HepG2 (cell line): ENCODE measurements around the gene ATOH7. TPM values are rescaled to one million over a fixed set of nuclear protein-coding genes. Genes with fewer than 3 reads are reported as not detected.

ENCODE experiments used
- ATAC-seq: fragments of 200-7000 bp; cut with Tn5 transposase; 3 replicates; pipeline ENCODE4 v1.9.1; 2020; ENCODE audit warnings: mild to moderate bottlenecking, moderate library complexity
- BruUV-seq: library from RNA; stranded (reverse); fragments of 400-500 nt; replicated peaks from 2 replicates; lab custom pipeline; 2021; lab: Mats Ljungman, UMichigan
- CTCF ChIA-PET: fragments of 300-600 bp; formaldehyde crosslinking; extraction: SDS; loops from one replicate; lab custom pipeline; 2021; ENCODE audit warnings: low total read pairs, inconsistent platforms, low intra/inter-chr PET ratio; lab: Yijun Ruan, JAX
- POLR2A ChIA-PET: fragments of 350-600 bp; sonication (Branson Sonifier 250); formaldehyde crosslinking; loops from one replicate; lab custom pipeline; 2020; ENCODE audit warnings: antibody characterized with exemption, inconsistent platforms; lab: Yijun Ruan, JAX
- DNase-seq: peaks from one replicate; pipeline ENCODE4 v3.0.0-alpha.2; 2015; ENCODE audit warnings: low spot score
- FAIRE-seq: peaks from 3 replicates; lab custom pipeline; 2011; peaks lifted over from hg19 to GRCh38; lab: Jason Lieb, UNC
- H2AFZ ChIP-seq: one replicate; pipeline ENCODE4 v1.6.1; 2011; ENCODE audit warnings: low read length, inconsistent platforms
- H3K27ac ChIP-seq: fragments of 300-600 bp; 3 replicates; pipeline ENCODE4 v1.8.0; 2011; ENCODE audit warnings: mixed run types, mild to moderate bottlenecking, mixed read lengths, low read length, inconsistent platforms; ENCODE audit not compliant: insufficient read depth; ENCODE audit errors: extremely low read length
- H3K27me3 ChIP-seq, 2 experiments: fragments of 200-600 bp in 1 of 2; 2 replicates in 1 of 2; 3 replicates in 1 of 2; pipeline versions ENCODE4 v1.6.0 to v1.8.0; 2011; ENCODE audit warnings: low read length in 2 of 2, mild to moderate bottlenecking in 2 of 2, moderate library complexity in 2 of 2, inconsistent platforms in 1 of 2; ENCODE audit not compliant: insufficient read depth in 2 of 2, control insufficient read depth in 1 of 2
- H3K36me3 ChIP-seq, 2 experiments: fragments of 200-600 bp in 1 of 2; replicated peaks in 1 of 2; 2 replicates in 1 of 2; 3 replicates in 1 of 2; pipeline versions ENCODE4 v1.5.1 to v1.8.0; 2011; ENCODE audit warnings: low read length in 2 of 2, inconsistent platforms in 1 of 2; ENCODE audit not compliant: insufficient read depth in 2 of 2, control insufficient read depth in 1 of 2
- H3K4me1 ChIP-seq: 2 replicates; pipeline ENCODE4 v1.5.1; 2012; ENCODE audit warnings: low read length, inconsistent platforms; ENCODE audit not compliant: insufficient read depth
- H3K4me2 ChIP-seq: 2 replicates; pipeline ENCODE4 v1.6.0; 2011; ENCODE audit warnings: low read depth, low read length, inconsistent platforms
- H3K4me3 ChIP-seq, 3 experiments: fragments of 200-600 bp in 1 of 3; sonication (generic), shearing (Covaris generic) in 1 of 3; replicated peaks in 1 of 3; 2 replicates each; pipeline ENCODE4 v1.5.1; 2011 to 2016; ENCODE audit warnings: low read length in 3 of 3, inconsistent platforms in 2 of 3, low read depth in 2 of 3, mild to moderate bottlenecking in 2 of 3, control low read depth in 1 of 3, mixed read lengths in 1 of 3; ENCODE audit not compliant: insufficient read depth in 1 of 3
- H3K79me2 ChIP-seq: one replicate; pipeline ENCODE4 v1.6.1; 2011; ENCODE audit warnings: low read length, inconsistent platforms; ENCODE audit not compliant: insufficient read depth
- H3K9ac ChIP-seq: 2 replicates; pipeline ENCODE4 v1.6.0; 2011; ENCODE audit warnings: mild to moderate bottlenecking, low read depth, low read length, inconsistent platforms; ENCODE audit not compliant: insufficient read depth
- H3K9me3 ChIP-seq: 2 replicates; pipeline ENCODE4 v1.5.1; 2012; ENCODE audit warnings: mild to moderate bottlenecking, low read length
- H4K20me1 ChIP-seq: 2 replicates; pipeline ENCODE4 v1.6.0; 2011; ENCODE audit warnings: inconsistent platforms, mild to moderate bottlenecking, low read length, moderate library complexity; ENCODE audit not compliant: insufficient read depth
- ATAD3A ChIP-seq: sonication (generic); formaldehyde crosslinking; IDR thresholded peaks from 2 replicates; pipeline ENCODE4 v1.4.0; 2020; ENCODE audit warnings: missing genetic modification reagents
- CCDC6 ChIP-seq: sonication (generic); formaldehyde crosslinking; IDR thresholded peaks from 2 replicates; pipeline ENCODE4 v1.8.1; 2022; ENCODE audit warnings: mild to moderate bottlenecking, missing genetic modification reagents, moderate library complexity
- TRIM24 ChIP-seq: sonication (generic); formaldehyde crosslinking; IDR thresholded peaks from 2 replicates; pipeline ENCODE4 v1.8.0; 2022; ENCODE audit warnings: mild to moderate bottlenecking, missing genetic modification reagents
- ZNF124 ChIP-seq: sonication (generic); formaldehyde crosslinking; IDR thresholded peaks from 2 replicates; pipeline ENCODE4 v1.4.0; 2020; ENCODE audit warnings: missing genetic modification reagents
- ZNF251 ChIP-seq: sonication (generic); formaldehyde crosslinking; IDR thresholded peaks from 2 replicates; pipeline ENCODE4 v1.9.0; 2021; ENCODE audit warnings: mild to moderate bottlenecking, missing genetic modification reagents
- ZNF383 ChIP-seq: sonication (generic); formaldehyde crosslinking; IDR thresholded peaks from 2 replicates; pipeline ENCODE4 v1.4.0; 2020; ENCODE audit warnings: missing genetic modification reagents, mild to moderate bottlenecking, borderline replicate concordance
- ZNF703 ChIP-seq: sonication (generic); formaldehyde crosslinking; IDR thresholded peaks from 2 replicates; pipeline ENCODE4 v1.5.1; 2020; ENCODE audit warnings: missing genetic modification reagents, mild to moderate bottlenecking, moderate library complexity, borderline replicate concordance
- WGBS: methylation state at CpG from one replicate; pipeline ENCODE4 v1.1.6; 2017; ENCODE audit warnings: low lambda C conversion rate; 5-methylcytosine and 5-hydroxymethylcytosine counted together
- in situ Hi-C: cut with HindIII; loops from 2 replicates; pipeline ENCODE4 v1.10.0; 2017; ENCODE audit warnings: low pct_unique_long_range_greater_than_20kb; ENCODE audit not compliant: extremely low pct_ligation_motif_present
- intact Hi-C: fragments of 100-400 bp; cut with micrococcal nuclease; formaldehyde crosslinking; loops from one replicate; pipeline ENCODE4 v1.10.0; 2022; ENCODE audit not compliant: unreplicated experiment
- polyA plus RNA-seq, 8 experiments: library from polyadenylated mRNA; depleted of rRNA in 3 of 8; stranded (reverse) in 7 of 8; unstranded in 1 of 8; fragments of >200 nt; fragmentation: Illumina TruSeq in 4 of 8; extraction: Trizol in 4 of 8; gene quantifications; 2 replicates each; pipeline versions ENCODE4 v1.2.1 to v1.2.3, GENCODE V29; 2011 to 2016; ENCODE audit warnings: low read depth in 4 of 8, missing spikeins in 1 of 8, mixed read lengths in 1 of 8; ENCODE audit not compliant: insufficient read depth in 1 of 8
- total RNA-seq, 5 experiments: library from RNA; depleted of rRNA; stranded (reverse); fragments of >200 nt; fragmentation: Illumina TruSeq; extraction: Trizol; gene quantifications; 2 replicates each; pipeline ENCODE4 v1.2.3, GENCODE V29; 2016; ENCODE audit warnings: low read depth in 1 of 5
- TF ChIP-seq, protein P1 (sequence below): IDR thresholded peaks from 2 replicates; pipeline ENCODE4 v1.6.1; 2018; ENCODE audit warnings: missing genetic modification reagents
- TF ChIP-seq, protein P2 (sequence below): sonication (generic); formaldehyde crosslinking; IDR thresholded peaks from 2 replicates; pipeline ENCODE4 v1.8.1; 2023; ENCODE audit warnings: mild to moderate bottlenecking, missing genetic modification reagents
- TF ChIP-seq, protein P3 (sequence below): sonication (generic); formaldehyde crosslinking; IDR thresholded peaks from 2 replicates; pipeline ENCODE4 v1.5.0; 2020; ENCODE audit warnings: mild to moderate bottlenecking, missing genetic modification reagents, moderate library complexity
- TF ChIP-seq, protein P4 (sequence below): sonication (generic); formaldehyde crosslinking; IDR thresholded peaks from 2 replicates; pipeline ENCODE4 v1.5.0; 2020; ENCODE audit warnings: missing genetic modification reagents, mild to moderate bottlenecking, borderline replicate concordance
- TF ChIP-seq, protein P5 (sequence below): sonication (generic); formaldehyde crosslinking; IDR thresholded peaks from 2 replicates; pipeline ENCODE4 v1.4.0; 2020; ENCODE audit warnings: missing genetic modification reagents
- TF ChIP-seq, protein P6 (sequence below): sonication (generic); formaldehyde crosslinking; IDR thresholded peaks from 2 replicates; pipeline ENCODE4 v1.5.1; 2020; ENCODE audit warnings: mild to moderate bottlenecking, missing genetic modification reagents, borderline replicate concordance

The ATOH7 gene
- total and polyA plus RNA-seq, 2 of the 13 experiments (the other 11 are each of a cell fraction or from before 2014, with no cell fraction given) = 0.07 to 0.11 TPM

DNA sequence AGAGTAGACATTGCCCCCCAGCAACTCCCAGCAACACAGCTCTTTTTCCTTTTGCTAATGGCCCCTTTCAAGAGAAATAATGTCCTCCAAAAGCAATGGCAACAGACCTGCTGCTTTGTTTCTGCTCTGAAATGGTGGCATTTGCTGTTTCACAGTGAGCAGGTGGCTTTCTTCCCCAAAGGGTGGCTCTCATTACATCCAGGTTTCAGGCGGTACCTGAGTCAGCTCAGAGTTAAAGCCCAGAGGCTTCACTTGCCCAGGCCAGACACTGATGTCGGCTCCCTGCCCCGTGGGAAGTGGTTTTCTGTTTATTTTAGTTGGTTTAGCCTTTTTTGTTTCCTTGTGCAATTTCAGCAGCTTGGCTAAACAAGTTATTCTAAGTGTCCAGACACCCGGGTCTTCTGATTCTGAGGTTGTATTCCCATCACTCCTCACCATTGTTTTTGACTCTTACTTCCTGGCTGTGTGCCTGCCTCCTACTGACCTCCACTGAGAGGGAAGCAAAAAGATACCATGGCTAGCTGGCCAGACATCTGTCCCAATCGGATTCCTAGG lies 7.8 kb upstream of the ATOH7 start:
- no peak overlapping the region for H2AFZ ChIP-seq
- H4K20me1 ChIP-seq = no peaks in the 10 kb centered on the region
- H3K27ac ChIP-seq = no peak overlapping the region
- FAIRE-seq (no peak), ATAC-seq (no peak), DNase-seq (no peak)
- 32% methylated on average over 5 of the region's 5 CpGs for WGBS
- no peak overlapping the region for H3K4me3 ChIP-seq
- BruUV-seq = no TSS peak
- no peaks in the 10 kb centered on the region for H3K79me2 ChIP-seq
- no peaks in the 10 kb centered on the region for H3K4me1 ChIP-seq
- no peaks in the 10 kb centered on the region for H3K36me3 ChIP-seq
- intact Hi-C loops (no loop called here), in situ Hi-C loops (no loop called here)
- TF ChIP-seq, protein P1, sequence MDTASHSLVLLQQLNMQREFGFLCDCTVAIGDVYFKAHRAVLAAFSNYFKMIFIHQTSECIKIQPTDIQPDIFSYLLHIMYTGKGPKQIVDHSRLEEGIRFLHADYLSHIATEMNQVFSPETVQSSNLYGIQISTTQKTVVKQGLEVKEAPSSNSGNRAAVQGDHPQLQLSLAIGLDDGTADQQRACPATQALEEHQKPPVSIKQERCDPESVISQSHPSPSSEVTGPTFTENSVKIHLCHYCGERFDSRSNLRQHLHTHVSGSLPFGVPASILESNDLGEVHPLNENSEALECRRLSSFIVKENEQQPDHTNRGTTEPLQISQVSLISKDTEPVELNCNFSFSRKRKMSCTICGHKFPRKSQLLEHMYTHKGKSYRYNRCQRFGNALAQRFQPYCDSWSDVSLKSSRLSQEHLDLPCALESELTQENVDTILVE (CRISPR knock-in tag) = no peak
- TF ChIP-seq ATAD3A (no peak), ZNF251 (CRISPR knock-in tag) (no peak), CCDC6 (CRISPR knock-in tag) (no peak), ZNF703 (CRISPR knock-in tag) (no peak), TRIM24 (CRISPR knock-in tag) (no peak), ZNF124 (CRISPR knock-in tag) (no peak), ZNF383 (CRISPR knock-in tag) (no peak)
- TF ChIP-seq, protein P2, sequence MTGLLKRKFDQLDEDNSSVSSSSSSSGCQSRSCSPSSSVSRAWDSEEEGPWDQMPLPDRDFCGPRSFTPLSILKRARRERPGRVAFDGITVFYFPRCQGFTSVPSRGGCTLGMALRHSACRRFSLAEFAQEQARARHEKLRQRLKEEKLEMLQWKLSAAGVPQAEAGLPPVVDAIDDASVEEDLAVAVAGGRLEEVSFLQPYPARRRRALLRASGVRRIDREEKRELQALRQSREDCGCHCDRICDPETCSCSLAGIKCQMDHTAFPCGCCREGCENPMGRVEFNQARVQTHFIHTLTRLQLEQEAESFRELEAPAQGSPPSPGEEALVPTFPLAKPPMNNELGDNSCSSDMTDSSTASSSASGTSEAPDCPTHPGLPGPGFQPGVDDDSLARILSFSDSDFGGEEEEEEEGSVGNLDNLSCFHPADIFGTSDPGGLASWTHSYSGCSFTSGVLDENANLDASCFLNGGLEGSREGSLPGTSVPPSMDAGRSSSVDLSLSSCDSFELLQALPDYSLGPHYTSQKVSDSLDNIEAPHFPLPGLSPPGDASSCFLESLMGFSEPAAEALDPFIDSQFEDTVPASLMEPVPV = no peak
- TF ChIP-seq, protein P3, sequence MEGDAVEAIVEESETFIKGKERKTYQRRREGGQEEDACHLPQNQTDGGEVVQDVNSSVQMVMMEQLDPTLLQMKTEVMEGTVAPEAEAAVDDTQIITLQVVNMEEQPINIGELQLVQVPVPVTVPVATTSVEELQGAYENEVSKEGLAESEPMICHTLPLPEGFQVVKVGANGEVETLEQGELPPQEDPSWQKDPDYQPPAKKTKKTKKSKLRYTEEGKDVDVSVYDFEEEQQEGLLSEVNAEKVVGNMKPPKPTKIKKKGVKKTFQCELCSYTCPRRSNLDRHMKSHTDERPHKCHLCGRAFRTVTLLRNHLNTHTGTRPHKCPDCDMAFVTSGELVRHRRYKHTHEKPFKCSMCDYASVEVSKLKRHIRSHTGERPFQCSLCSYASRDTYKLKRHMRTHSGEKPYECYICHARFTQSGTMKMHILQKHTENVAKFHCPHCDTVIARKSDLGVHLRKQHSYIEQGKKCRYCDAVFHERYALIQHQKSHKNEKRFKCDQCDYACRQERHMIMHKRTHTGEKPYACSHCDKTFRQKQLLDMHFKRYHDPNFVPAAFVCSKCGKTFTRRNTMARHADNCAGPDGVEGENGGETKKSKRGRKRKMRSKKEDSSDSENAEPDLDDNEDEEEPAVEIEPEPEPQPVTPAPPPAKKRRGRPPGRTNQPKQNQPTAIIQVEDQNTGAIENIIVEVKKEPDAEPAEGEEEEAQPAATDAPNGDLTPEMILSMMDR = no peak
- TF ChIP-seq, protein P4, sequence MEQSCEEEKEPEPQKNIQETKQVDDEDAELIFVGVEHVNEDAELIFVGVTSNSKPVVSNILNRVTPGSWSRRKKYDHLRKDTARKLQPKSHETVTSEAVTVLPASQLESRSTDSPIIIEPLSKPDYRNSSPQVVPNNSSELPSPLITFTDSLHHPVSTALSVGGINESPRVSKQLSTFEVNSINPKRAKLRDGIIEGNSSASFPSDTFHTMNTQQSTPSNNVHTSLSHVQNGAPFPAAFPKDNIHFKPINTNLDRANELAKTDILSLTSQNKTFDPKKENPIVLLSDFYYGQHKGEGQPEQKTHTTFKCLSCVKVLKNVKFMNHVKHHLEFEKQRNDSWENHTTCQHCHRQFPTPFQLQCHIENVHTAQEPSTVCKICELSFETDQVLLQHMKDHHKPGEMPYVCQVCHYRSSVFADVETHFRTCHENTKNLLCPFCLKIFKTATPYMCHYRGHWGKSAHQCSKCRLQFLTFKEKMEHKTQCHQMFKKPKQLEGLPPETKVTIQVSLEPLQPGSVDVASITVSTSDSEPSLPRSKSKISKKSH = no peak
- TF ChIP-seq, protein P5, sequence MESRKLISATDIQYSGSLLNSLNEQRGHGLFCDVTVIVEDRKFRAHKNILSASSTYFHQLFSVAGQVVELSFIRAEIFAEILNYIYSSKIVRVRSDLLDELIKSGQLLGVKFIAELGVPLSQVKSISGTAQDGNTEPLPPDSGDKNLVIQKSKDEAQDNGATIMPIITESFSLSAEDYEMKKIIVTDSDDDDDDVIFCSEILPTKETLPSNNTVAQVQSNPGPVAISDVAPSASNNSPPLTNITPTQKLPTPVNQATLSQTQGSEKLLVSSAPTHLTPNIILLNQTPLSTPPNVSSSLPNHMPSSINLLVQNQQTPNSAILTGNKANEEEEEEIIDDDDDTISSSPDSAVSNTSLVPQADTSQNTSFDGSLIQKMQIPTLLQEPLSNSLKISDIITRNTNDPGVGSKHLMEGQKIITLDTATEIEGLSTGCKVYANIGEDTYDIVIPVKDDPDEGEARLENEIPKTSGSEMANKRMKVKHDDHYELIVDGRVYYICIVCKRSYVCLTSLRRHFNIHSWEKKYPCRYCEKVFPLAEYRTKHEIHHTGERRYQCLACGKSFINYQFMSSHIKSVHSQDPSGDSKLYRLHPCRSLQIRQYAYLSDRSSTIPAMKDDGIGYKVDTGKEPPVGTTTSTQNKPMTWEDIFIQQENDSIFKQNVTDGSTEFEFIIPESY (CRISPR knock-in tag) = no peak
- TF ChIP-seq, protein P6, sequence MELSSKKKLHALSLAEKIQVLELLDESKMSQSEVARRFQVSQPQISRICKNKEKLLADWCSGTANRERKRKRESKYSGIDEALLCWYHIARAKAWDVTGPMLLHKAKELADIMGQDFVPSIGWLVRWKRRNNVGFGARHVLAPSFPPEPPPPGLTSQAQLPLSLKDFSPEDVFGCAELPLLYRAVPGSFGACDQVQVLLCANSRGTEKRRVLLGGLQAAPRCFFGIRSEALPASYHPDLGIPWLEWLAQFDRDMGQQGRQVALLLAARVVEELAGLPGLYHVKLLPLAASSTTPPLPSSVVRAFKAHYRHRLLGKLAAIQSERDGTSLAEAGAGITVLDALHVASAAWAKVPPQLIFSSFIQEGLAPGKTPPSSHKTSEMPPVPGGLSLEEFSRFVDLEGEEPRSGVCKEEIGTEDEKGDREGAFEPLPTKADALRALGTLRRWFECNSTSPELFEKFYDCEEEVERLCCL (CRISPR knock-in tag) = no peak
- H3K4me2 ChIP-seq = no peak overlapping the region
- no peaks in the 10 kb centered on the region for H3K9me3 ChIP-seq
- ChIA-PET CTCF (no interaction called here), POLR2A (no interaction called here)
- peaks cover 0 to 10% of the 10 kb centered on the region in 2 experiments; a peak in 1 of 5 replicates for H3K27me3 ChIP-seq
- H3K9ac ChIP-seq = no peak overlapping the region
